HG02610 (cell line): Measurements from ENCODE around the gene VPS39.

Experiments
- ATAC-seq: cut with Tn5 transposase; IDR thresholded peaks from one replicate; pipeline ENCODE4 v1.9.1; 2021; ENCODE audit warnings: mild to moderate bottlenecking, moderate library complexity; ENCODE audit not compliant: unreplicated experiment

VPS39 gene

DNA sequence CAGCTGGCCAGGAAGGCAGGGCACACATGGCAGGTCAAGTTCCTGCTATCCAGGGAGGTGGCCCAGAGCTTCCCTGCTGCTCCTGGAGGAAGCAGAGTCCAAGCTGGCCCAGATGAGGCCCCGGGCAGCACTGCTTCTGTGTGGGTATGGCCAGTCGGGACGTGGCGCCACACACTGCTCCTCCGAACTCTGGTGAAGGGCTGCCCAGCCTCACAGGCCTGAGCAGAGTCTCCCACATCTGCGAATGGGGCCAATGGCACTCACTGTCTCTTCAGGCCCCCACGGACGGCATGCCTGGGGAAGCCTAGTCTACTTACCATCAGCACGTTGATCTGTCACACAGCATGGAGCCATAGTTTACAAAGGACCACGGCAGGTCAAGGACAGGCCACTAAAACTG, 49.2 kb downstream of the VPS39 start:
- ATAC-seq = no peak

GRCh38 chr15:42157981-42158765, 49.9 kb downstream of the VPS39 start:
- ATAC-seq = no peak

DNA sequence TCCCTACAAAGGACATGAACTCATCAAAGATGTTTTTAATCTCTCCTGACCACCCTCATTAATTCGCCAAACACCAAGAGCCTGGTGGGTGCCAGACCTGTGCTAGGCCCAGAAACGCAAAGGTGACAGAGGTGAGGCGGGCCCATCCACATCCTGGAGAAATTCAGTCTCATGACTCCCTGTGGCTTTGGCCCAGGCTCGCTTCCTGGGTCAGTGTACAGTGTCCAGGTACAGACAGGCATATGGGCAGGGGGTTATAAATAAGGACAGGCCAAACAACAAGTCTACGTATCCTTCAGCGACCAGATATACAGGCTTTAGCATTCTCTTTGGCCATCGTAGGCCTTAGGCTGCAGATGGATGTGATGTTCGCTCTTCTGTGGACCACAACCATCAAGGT, 50.7 kb downstream of the VPS39 start:
- no peak for ATAC-seq

GRCh38 chr15:42156243-42156922, 51.7 kb downstream of the VPS39 start, which contains the start of gene PLA2G4F:
TSS of gene PLA2G4F (minus strand) at chr15:42156636. CDS start at chr15:42156549, 87 bp downstream.
- ATAC-seq = no peak

DNA sequence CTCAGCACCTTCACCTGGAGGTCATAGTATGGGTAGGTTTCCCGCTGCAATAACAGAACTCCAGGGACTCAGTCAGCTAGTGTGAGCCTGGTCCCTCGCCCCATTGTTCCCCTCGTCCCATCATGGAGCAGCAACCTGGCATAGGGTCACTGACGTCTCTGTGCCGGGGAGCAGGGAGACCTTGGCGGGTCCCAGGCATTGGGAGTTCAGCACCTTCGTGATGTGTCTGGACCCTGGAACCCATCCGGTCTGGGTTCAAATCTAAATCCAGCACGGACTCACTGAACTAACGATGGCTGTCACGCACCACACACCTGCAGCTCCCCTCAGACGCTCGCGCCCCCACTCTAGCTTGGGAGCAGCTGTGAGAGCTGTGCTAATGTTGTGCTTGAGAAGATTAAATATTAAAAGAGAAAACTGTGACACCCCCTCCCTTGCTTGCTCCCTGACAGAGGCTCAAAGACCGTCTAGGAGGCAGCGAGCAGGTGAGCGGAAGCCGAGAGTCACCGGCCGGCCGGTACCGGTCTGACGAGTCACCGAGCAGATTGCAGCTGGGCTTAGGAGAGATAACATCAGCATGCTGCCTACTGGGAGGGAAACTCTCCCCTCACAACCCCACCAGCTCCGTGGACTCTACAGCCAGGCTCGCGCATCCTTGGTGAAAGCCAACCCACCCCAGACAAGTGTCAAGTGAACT, 52.4 kb downstream of the VPS39 start:
- no peak for ATAC-seq

DNA sequence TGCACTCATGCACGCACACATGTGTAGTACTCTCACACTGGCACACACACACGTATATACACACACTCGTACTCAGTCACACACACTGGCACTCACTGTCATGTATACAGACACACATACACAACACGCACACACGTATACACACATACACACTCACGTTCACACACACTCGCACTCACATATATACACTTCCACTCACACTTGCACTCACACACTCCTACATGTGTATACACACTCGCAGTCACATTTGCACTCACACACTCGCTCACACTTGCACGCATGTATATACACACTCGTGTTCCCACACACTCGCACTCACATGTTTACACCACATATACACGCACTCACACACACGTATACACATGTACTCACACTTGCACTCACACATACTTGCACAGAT, 53.1 kb downstream of the VPS39 start:
- ATAC-seq = no peak

DNA sequence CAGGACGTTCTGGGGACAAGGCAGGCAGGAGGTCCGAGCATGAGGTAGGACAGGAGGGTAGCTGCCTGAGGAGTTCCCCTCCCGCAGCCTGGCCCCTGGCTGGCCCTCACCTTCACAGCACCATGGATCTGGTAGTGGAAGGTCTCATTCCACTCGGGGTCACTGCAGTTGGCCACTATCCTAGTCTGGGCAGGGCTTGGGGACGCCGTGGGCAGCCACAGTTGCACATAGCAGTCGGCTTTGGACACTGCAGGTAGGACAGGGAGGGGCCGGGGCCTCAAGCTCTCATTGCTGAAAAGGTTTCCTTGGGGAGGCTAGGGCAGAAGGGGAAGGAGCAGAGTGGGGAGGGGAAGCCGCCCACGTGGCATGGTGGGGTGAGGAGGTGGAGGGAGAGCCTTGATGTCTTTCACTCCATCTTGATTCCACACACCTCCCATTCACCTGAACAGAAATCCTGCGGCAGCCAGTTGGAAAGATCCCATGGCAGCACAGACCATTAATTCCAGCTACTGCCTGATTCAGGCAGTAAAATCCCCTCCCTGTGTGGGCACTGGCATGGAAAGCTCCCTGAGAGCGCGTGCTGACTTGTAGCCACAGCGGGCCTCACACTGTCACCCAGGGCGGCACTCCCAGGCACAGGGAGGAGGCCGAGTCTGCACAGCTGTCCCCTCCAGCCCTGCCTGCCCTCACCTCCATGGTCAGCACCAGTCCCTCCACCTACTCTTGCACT, 53.7 kb downstream of the VPS39 start:
- ATAC-seq = no peak

DNA sequence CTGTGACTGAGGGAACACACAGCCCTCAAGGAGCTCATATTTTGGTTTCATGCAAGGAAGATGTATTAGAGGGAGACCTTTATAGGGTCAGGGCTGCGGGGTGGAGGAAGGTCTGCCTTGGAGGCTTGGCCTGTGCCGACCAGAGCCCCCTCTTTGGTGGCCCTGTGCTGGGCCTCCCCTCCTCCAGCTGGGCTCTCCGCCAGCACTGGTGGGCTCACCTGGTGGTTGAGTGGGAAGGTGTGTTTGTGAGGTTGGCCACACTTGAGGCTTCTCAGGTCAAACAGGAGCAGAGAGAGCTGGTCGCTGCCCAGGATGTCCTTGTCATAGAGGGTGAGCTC, 54.3 kb downstream of the VPS39 start:
- no peak for ATAC-seq

GRCh38 chr15:42152921-42153698, 55.0 kb downstream of the VPS39 start:
- no peak for ATAC-seq

- ATAC-seq = no peak
These were observed 55.7 kb downstream of the VPS39 start for GRCh38 chr15:42152196-42152920.

GRCh38 chr15:42151736-42152135, 56.4 kb downstream of the VPS39 start:
- ATAC-seq = no peak

DNA sequence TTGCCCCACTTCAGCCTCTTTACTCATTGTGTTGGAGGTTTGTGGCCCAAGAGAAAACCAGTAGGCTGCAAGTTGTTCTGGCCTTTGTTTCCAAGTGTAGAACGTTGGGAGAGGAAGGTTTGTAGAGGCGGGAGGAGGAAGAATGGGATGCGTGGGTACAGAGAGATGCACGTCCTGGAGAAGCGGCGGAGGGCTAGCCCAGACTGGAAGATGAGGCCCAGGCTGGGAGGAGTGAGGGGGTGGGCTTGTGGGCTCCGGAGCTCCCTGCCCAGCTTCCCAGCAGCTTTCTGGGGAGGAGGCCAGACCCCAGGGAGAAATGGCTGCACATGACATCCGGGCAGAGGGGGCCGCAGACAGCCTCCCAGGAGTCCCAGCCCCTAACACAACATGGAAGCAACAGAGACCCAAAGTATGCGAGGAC, 57.0 kb downstream of the VPS39 start:
- no peak for ATAC-seq

GRCh38 chr15:42150219-42150970, 57.7 kb downstream of the VPS39 start:
- no peak for ATAC-seq

GRCh38 chr15:42149493-42150218, 58.4 kb downstream of the VPS39 start:
- no peak for ATAC-seq

GRCh38 chr15:42148808-42149492, 59.2 kb downstream of the VPS39 start:
- ATAC-seq = no peak

DNA sequence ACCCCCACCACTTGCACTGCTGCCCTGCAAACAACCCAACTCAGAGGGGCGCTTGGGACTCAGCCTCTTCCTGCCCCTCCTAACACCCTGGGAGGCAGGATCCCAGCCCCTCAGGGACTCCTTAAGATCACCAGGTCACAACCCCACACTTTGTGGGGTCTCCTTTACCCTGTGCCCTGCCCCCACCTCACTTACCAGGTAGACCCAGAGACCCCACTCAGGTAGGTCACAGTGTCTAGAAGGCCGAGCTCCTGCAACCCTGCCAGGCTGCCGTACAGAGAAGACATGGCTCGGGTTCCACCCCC, 60.7 kb downstream of the VPS39 start:
- no peak for ATAC-seq

DNA sequence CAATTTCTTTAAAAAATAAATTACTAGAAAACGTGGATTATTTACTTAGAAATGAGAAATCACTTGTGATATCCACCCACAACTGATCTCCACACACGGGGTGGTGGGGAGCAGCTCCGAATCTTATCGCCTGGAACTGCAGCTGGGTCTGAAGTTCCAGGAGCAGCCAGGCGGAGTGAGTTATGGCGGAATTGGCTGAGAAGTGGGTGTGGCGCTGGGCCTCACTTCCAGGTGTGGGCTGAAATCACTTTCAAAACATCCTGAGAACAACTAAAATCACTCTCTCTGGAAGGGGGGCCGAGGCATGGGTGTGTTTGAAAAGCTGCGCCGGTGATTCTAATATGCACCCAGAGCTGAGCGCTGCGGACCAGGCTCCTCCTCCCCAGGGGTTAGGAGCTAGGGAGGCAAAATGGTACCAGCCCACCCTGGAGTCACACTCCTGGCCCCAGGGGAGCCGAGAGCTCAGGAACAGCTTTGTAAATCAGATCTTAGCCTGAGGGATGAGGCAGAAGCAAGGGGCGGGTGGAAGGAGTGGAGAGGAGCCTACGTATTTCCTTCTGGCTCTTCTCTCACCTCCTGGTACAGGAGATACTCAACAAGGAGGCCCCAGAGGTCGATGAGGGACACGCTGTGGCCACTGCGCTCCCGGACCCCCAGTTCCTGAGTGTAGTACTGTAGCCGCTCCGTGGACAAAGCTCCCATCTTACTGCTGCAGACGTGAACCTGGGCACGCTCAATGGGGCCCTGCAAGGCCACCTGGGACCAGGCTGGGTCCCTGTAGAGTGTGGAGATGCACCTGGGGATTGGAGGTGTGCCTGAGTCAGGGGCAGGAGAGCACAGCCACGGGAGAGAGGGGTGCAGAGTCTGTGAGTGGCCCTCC, 61.3 kb downstream of the VPS39 start:
- no peak for ATAC-seq
